B cell (primary cell): ENCODE data around the gene ACIN1. TPM values are rescaled to one million over a fixed set of nuclear protein-coding genes. Genes with fewer than 3 reads are reported as not detected.
A peak's percentile ranks its signal among the peaks of the same experiment; 100 is the strongest.

Experiments
- ATAC-seq: fragments of 200-7000 bp; cut with Tn5 transposase; one replicate; pipeline ENCODE4 v1.10.0; 2021; ENCODE audit warnings: low read depth, mild to moderate bottlenecking, moderate number of reproducible peaks, moderate library complexity
- CTCF ChIA-PET: fragments of 350-600 bp; sonication (Branson Sonifier 250); formaldehyde crosslinking; loops from one replicate; lab custom pipeline; 2021; ENCODE audit warnings: antibody characterized with exemption, inconsistent platforms; lab: Charles Lee
- POLR2A ChIA-PET: fragments of 350-600 bp; sonication (Branson Sonifier 250); formaldehyde crosslinking; loops from one replicate; lab custom pipeline; 2021; ENCODE audit warnings: antibody characterized with exemption; lab: Charles Lee
- DNase-seq: peaks from one replicate; pipeline ENCODE4 v3.0.0; 2013
- H2AFZ ChIP-seq: 2 replicates; pipeline ENCODE4 v1.6.1; 2012; ENCODE audit warnings: mild to moderate bottlenecking, low read depth, low read length; ENCODE audit not compliant: insufficient read depth, poor library complexity, severe bottlenecking
- H3K27ac ChIP-seq, 2 donors: 1 replicate in 1 of 2; 2 replicates in 1 of 2; pipeline ENCODE4 v1.5.1; 2012 to 2013; ENCODE audit warnings: low read length in 2 of 2, mild to moderate bottlenecking in 2 of 2, moderate library complexity in 1 of 2
- H3K27me3 ChIP-seq, 4 experiments: fragments of 200-600 bp in 1 of 4; sonication (generic) in 1 of 4; replicated peaks in 1 of 4; 1 replicate in 2 of 4; 2 replicates in 2 of 4; pipeline versions ENCODE4 v1.6.1 to v1.7.0; 2013 to 2016; ENCODE audit warnings: low read length in 3 of 4, mild to moderate bottlenecking in 2 of 4, mixed read lengths in 1 of 4, moderate library complexity in 1 of 4; ENCODE audit not compliant: insufficient read depth in 4 of 4, control insufficient read depth in 3 of 4; ENCODE audit errors: control extremely low read depth in 1 of 4
- H3K36me3 ChIP-seq, 2 experiments: replicated peaks in 1 of 2; 1 replicate in 1 of 2; 2 replicates in 1 of 2; pipeline versions ENCODE4 v1.6.1 to v1.7.1; 2013; ENCODE audit warnings: low read length in 1 of 2; ENCODE audit not compliant: insufficient read depth in 2 of 2, control insufficient read depth in 1 of 2; ENCODE audit errors: control extremely low read depth in 1 of 2, extremely low read depth in 1 of 2
- H3K4me1 ChIP-seq, 2 donors: fragments of 200-600 bp in 1 of 2; sonication (generic) in 1 of 2; 1 replicate in 1 of 2; 2 replicates in 1 of 2; pipeline versions ENCODE4 v1.5.1 to v1.6.1; 2013 to 2017; ENCODE audit warnings: low read length in 2 of 2; ENCODE audit not compliant: control insufficient read depth in 2 of 2, insufficient read depth in 2 of 2
- H3K4me2 ChIP-seq: replicated peaks from 2 replicates; pipeline ENCODE3; 2012; ENCODE audit warnings: mild to moderate bottlenecking, low read depth, low read length; ENCODE audit not compliant: poor library complexity, severe bottlenecking
- H3K4me3 ChIP-seq, 5 experiments: fragments of 200-600 bp in 1 of 5; sonication (generic) in 1 of 5; 1 replicate in 3 of 5; 2 replicates in 2 of 5; pipeline versions ENCODE4 v1.5.1 to v1.7.0; 2011 to 2016; ENCODE audit warnings: low read length in 4 of 5, mild to moderate bottlenecking in 4 of 5, low read depth in 2 of 5, control low read depth in 1 of 5, moderate library complexity in 1 of 5; ENCODE audit not compliant: insufficient read depth in 1 of 5; ENCODE audit errors: control extremely low read depth in 1 of 5, extremely low read depth in 1 of 5
- H3K79me2 ChIP-seq: fragments of 200-600 bp; sonication (generic); one replicate; pipeline ENCODE4 v1.6.0; 2016; ENCODE audit warnings: low read length; ENCODE audit not compliant: control insufficient read depth, insufficient read depth
- H3K9ac ChIP-seq: fragments of 200-600 bp; sonication (generic); 2 replicates; pipeline ENCODE4 v1.6.1; 2017; ENCODE audit warnings: mild to moderate bottlenecking, low read length, moderate library complexity
- H3K9me3 ChIP-seq, 3 donors: one replicate each; pipeline versions ENCODE4 v1.6.1 to v1.7.1; 2013; ENCODE audit warnings: low read length in 2 of 3; ENCODE audit not compliant: control insufficient read depth in 2 of 3, insufficient read depth in 1 of 3; ENCODE audit errors: control extremely low read depth in 1 of 3
- H4K20me1 ChIP-seq: 2 replicates; pipeline ENCODE4 v1.6.0; 2012; ENCODE audit warnings: mild to moderate bottlenecking, low read length; ENCODE audit not compliant: insufficient read depth, control insufficient read depth, poor library complexity, severe bottlenecking
- H3K27ac Mint-ChIP-seq: one replicate; pipeline ENCODE4 v1.8.0; 2021; ENCODE audit warnings: mixed read lengths
- H3K27me3 Mint-ChIP-seq: one replicate; pipeline ENCODE4 v1.8.0; 2021; ENCODE audit warnings: mixed read lengths
- H3K4me1 Mint-ChIP-seq: one replicate; pipeline ENCODE4 v1.8.0; 2021; ENCODE audit warnings: mixed read lengths
- H3K4me3 Mint-ChIP-seq: one replicate; pipeline ENCODE4 v1.8.0; 2021; ENCODE audit warnings: mixed read lengths
- H3K9me3 Mint-ChIP-seq: one replicate; pipeline ENCODE4 v1.8.0; 2022; ENCODE audit warnings: mixed read lengths; ENCODE audit not compliant: insufficient read depth
- EZH2 ChIP-seq: IDR thresholded peaks from 2 replicates; pipeline ENCODE4 v1.6.1; 2012; ENCODE audit warnings: borderline replicate concordance, low read depth, mild to moderate bottlenecking, moderate library complexity, low read length; ENCODE audit not compliant: insufficient read depth, poor library complexity, severe bottlenecking
- WGBS: methylation state at CpG from one replicate; pipeline ENCODE4 v1.1.5; 2013; ENCODE audit warnings: missing lambda C conversion rate; ENCODE audit not compliant: insufficient coverage; 5-methylcytosine and 5-hydroxymethylcytosine counted together
- intact Hi-C: fragments of 100-400 bp; cut with micrococcal nuclease; formaldehyde crosslinking; loops from one replicate; pipeline ENCODE4 v1.10.0; 2022
- polyA plus RNA-seq: library from polyadenylated mRNA; depleted of rRNA; stranded (reverse); fragments of >200 nt; gene quantifications from 2 replicates; pipeline ENCODE4 v1.2.3, GENCODE V29; 2012
- total RNA-seq, 2 donors: library from RNA; stranded (reverse); fragments of 120-200 nt in 1 of 2; gene quantifications; 1 replicate in 1 of 2; 2 replicates in 1 of 2; pipeline versions ENCODE4 v1.2.3 to v1.2.4, GENCODE V29; 2013 to 2022
- TF ChIP-seq, protein P1 (sequence below): fragments of 200-600 bp; IDR thresholded peaks from one replicate; pipeline ENCODE4 v1.8.0; 2022; ENCODE audit warnings: antibody characterized with exemption, mild to moderate bottlenecking

The ACIN1 gene
- total and polyA plus RNA-seq, 2 donors (not counting 1 experiment from before 2014, with no cell fraction given) = 178 to 359 TPM

- Histone ChIP-seq H3K79me2 (no peaks in the 10 kb centered on the region), H3K9me3 (no peaks in the 10 kb centered on the region), H2AFZ (no peak overlapping the region), H3K4me3 (no peak overlapping the region), H3K4me2 (no peak overlapping the region), H3K27me3 (no peaks in the 10 kb centered on the region), H3K36me3 (no peaks in the 10 kb centered on the region), H3K4me1 (peaks cover 27 to 33% of the 10 kb centered on the region in 2 donors), H4K20me1 (no peaks in the 10 kb centered on the region), H3K9ac (no peak overlapping the region), H3K27ac (no peak overlapping the region)
- Mint-ChIP-seq H3K27ac (no peak overlapping the region), H3K27me3 (no peaks in the 10 kb centered on the region), H3K9me3 (no peaks in the 10 kb centered on the region), H3K4me1 (peaks cover 32% of the 10 kb centered on the region), H3K4me3 (no peak overlapping the region)
- DNase-seq (no peak), ATAC-seq (no peak)
- intact Hi-C loops = no loop called here
- ChIA-PET CTCF (interaction anchor here (0.6 to 9.6 kb wide), 4 partner anchors 48 to 436 kb away, joined by 3 to 249 read pairs (median 14); partner anchors contain the start of gene SLC7A8), POLR2A (no interaction called here)
- TF ChIP-seq EZH2 = no peak
- TF ChIP-seq, protein P1, sequence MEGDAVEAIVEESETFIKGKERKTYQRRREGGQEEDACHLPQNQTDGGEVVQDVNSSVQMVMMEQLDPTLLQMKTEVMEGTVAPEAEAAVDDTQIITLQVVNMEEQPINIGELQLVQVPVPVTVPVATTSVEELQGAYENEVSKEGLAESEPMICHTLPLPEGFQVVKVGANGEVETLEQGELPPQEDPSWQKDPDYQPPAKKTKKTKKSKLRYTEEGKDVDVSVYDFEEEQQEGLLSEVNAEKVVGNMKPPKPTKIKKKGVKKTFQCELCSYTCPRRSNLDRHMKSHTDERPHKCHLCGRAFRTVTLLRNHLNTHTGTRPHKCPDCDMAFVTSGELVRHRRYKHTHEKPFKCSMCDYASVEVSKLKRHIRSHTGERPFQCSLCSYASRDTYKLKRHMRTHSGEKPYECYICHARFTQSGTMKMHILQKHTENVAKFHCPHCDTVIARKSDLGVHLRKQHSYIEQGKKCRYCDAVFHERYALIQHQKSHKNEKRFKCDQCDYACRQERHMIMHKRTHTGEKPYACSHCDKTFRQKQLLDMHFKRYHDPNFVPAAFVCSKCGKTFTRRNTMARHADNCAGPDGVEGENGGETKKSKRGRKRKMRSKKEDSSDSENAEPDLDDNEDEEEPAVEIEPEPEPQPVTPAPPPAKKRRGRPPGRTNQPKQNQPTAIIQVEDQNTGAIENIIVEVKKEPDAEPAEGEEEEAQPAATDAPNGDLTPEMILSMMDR = no peak
- 71% methylated on average over 1 of the region's 3 CpGs for WGBS
Measured at GRCh38 chr14:23125011-23125410, 30.1 kb upstream of the ACIN1 start.

- H4K20me1 ChIP-seq = no peaks in the 10 kb centered on the region
- no peak overlapping the region for H3K4me2 ChIP-seq
- intact Hi-C loops = no loop called here
- H3K79me2 ChIP-seq = no peaks in the 10 kb centered on the region
- no peak for DNase-seq
- H3K27me3 Mint-ChIP-seq = no peaks in the 10 kb centered on the region
- no peak for ATAC-seq
- TF ChIP-seq EZH2 = no peak
- TF ChIP-seq, protein P1 = no peak
- H3K9me3 Mint-ChIP-seq = no peaks in the 10 kb centered on the region
- H3K4me1 Mint-ChIP-seq = peaks cover 38% of the 10 kb centered on the region
- H3K4me3 ChIP-seq = no peak overlapping the region
- peaks cover 33 to 38% of the 10 kb centered on the region in 2 donors for H3K4me1 ChIP-seq
- H3K27me3 ChIP-seq = no peaks in the 10 kb centered on the region
- no peaks in the 10 kb centered on the region for H3K36me3 ChIP-seq
- peak overlapping the region; percentile 47 for H3K27ac Mint-ChIP-seq
- no peak overlapping the region for H2AFZ ChIP-seq
- CTCF ChIA-PET = interaction anchor here (0.6 to 9.6 kb wide), 4 partner anchors 47 to 436 kb away, joined by 3 to 249 read pairs (median 14); partner anchors contain the start of gene SLC7A8
- H3K27ac ChIP-seq = no peak overlapping the region
- POLR2A ChIA-PET = interaction anchor here (1.2 kb wide), 1 partner anchor 197 kb away, joined by 4 read pairs; the partner anchor contains the start of gene PABPN1
- H3K4me3 Mint-ChIP-seq = no peak overlapping the region
- WGBS = 93% methylated on average over 10 of the region's 13 CpGs
- H3K9ac ChIP-seq = no peak overlapping the region
- H3K9me3 ChIP-seq = peaks cover 0 to 2% (median 0%) of the 10 kb centered on the region in 3 donors
Measured at GRCh38 chr14:23124337-23124954, 29.5 kb upstream of the ACIN1 start.
